HEK293 (cell line): ENCODE results near the gene CDK17.
"Not testable (repeated sequence)": the region's sequence is repeated elsewhere in the genome, so short reads cannot be mapped to it uniquely, and the experiment has no call there.

Experiments used
- CTCF ChIA-PET: fragments of 350-600 bp; formaldehyde crosslinking; extraction: SDS; loops from one replicate; lab custom pipeline; 2021; ENCODE audit warnings: antibody characterized with exemption; lab: Yijun Ruan, JAX
- POLR2A ChIA-PET: fragments of 300-600 bp; formaldehyde crosslinking; extraction: SDS; loops from one replicate; lab custom pipeline; 2020; ENCODE audit warnings: antibody characterized with exemption, inconsistent platforms; lab: Yijun Ruan, JAX
- H3K27ac ChIP-seq: fragments of 200-500 bp; sonication (Bioruptor generic); 2 replicates; pipeline ENCODE4 v1.5.1; 2014; ENCODE audit warnings: low read depth, low read length, control low read depth, inconsistent platforms; ENCODE audit errors: extremely low read depth
- H3K36me3 ChIP-seq, 2 experiments: fragments of 200-500 bp in 1 of 2; sonication (Bioruptor generic) in 1 of 2; 1 replicate in 1 of 2; 2 replicates in 1 of 2; pipeline ENCODE4 v1.5.1; 2014 to 2017; ENCODE audit warnings: inconsistent platforms in 2 of 2, low read length in 2 of 2; ENCODE audit not compliant: control insufficient read depth in 2 of 2, insufficient read depth in 1 of 2
- H3K4me1 ChIP-seq: fragments of 200-500 bp; sonication (Bioruptor generic); 2 replicates; pipeline ENCODE4 v1.5.1; 2014; ENCODE audit warnings: mild to moderate bottlenecking, low read length, inconsistent platforms; ENCODE audit not compliant: control insufficient read depth, insufficient read depth
- H3K4me3 ChIP-seq: 2 replicates; pipeline ENCODE4 v1.5.1; 2011; ENCODE audit warnings: low read depth, mild to moderate bottlenecking, control low read depth, low read length, moderate library complexity
- H3K9me3 ChIP-seq: fragments of 200-500 bp; sonication (Bioruptor generic); 2 replicates; pipeline ENCODE4 v1.5.1; 2014; ENCODE audit warnings: low read depth, low read length, inconsistent platforms; ENCODE audit not compliant: control insufficient read depth, insufficient read depth
- RBAK ChIP-seq: fragments of 450-650 bp; formaldehyde crosslinking; IDR thresholded peaks from 2 replicates; pipeline ENCODE4 v1.5.1; 2016; ENCODE audit warnings: missing biosample characterization, missing genetic modification characterization
- REST ChIP-seq: fragments of 450-650 bp; formaldehyde crosslinking; IDR thresholded peaks from 2 replicates; pipeline ENCODE4 v1.5.1; 2016; ENCODE audit warnings: missing biosample characterization, missing genetic modification characterization
- YY2 ChIP-seq: fragments of 450-650 bp; formaldehyde crosslinking; IDR thresholded peaks from 2 replicates; pipeline ENCODE4 v1.5.1; 2016; ENCODE audit warnings: missing biosample characterization, missing genetic modification characterization
- ZNF274 ChIP-seq, 2 experiments: fragments of 200-500 bp in 1 of 2; fragments of 450-650 bp in 1 of 2; sonication (Bioruptor generic) in 1 of 2; formaldehyde crosslinking in 1 of 2; IDR thresholded peaks; 2 replicates each; pipeline versions ENCODE4 v1.5.1 to v1.6.1; 2014 to 2016; ENCODE audit warnings: borderline replicate concordance in 1 of 2, inconsistent platforms in 1 of 2, low read length in 1 of 2, missing biosample characterization in 1 of 2, missing genetic modification characterization in 1 of 2
- ZNF302 ChIP-seq: fragments of 450-650 bp; formaldehyde crosslinking; IDR thresholded peaks from 2 replicates; pipeline ENCODE4 v1.5.1; 2016; ENCODE audit warnings: missing biosample characterization, missing genetic modification characterization, low read depth
- ZNF335 ChIP-seq: fragments of 450-650 bp; formaldehyde crosslinking; conservative IDR thresholded peaks from 2 replicates; pipeline ENCODE4 v1.5.1; 2016; ENCODE audit warnings: missing biosample characterization, missing genetic modification characterization
- ZNF394 ChIP-seq: fragments of 450-650 bp; formaldehyde crosslinking; IDR thresholded peaks from 2 replicates; pipeline ENCODE4 v1.5.1; 2016; ENCODE audit warnings: missing biosample characterization, missing genetic modification characterization, mild to moderate bottlenecking, moderate library complexity, borderline replicate concordance
- ZNF544 ChIP-seq: fragments of 450-650 bp; formaldehyde crosslinking; IDR thresholded peaks from 2 replicates; pipeline ENCODE4 v1.5.0; 2017; ENCODE audit warnings: missing biosample characterization, missing genetic modification characterization
- TF ChIP-seq, protein P1 (sequence below): fragments of 450-650 bp; formaldehyde crosslinking; IDR thresholded peaks from 2 replicates; pipeline ENCODE4 v1.5.1; 2016; ENCODE audit warnings: missing biosample characterization, missing genetic modification characterization
- TF ChIP-seq, protein P2 (sequence below): fragments of 450-650 bp; formaldehyde crosslinking; IDR thresholded peaks from 2 replicates; pipeline ENCODE4 v1.5.1; 2016; ENCODE audit warnings: missing biosample characterization, missing genetic modification characterization, borderline replicate concordance
- TF ChIP-seq, protein P3 (sequence below): fragments of 450-650 bp; formaldehyde crosslinking; IDR thresholded peaks from 2 replicates; pipeline ENCODE4 v1.5.0; 2017; ENCODE audit warnings: missing biosample characterization, missing genetic modification characterization, borderline replicate concordance

CDK17 gene

GRCh38 chr12:96383991-96384390 is 16.2 kb downstream of the CDK17 start:
- Histone ChIP-seq H3K27ac (no peak overlapping the region), H3K36me3 (no peaks in the 10 kb centered on the region; a peak in 1 of 3 replicates), H3K4me1 (peaks cover 3% of the 10 kb centered on the region; the same call in 1 of the 2 replicates), H3K4me3 (no peak overlapping the region), H3K9me3 (no peaks in the 10 kb centered on the region)
- TF ChIP-seq YY2 (no peak), ZNF302 (no peak), RBAK (tag by site-specific recombination) (no peak), ZNF394 (no peak)
- TF ChIP-seq, protein P1, sequence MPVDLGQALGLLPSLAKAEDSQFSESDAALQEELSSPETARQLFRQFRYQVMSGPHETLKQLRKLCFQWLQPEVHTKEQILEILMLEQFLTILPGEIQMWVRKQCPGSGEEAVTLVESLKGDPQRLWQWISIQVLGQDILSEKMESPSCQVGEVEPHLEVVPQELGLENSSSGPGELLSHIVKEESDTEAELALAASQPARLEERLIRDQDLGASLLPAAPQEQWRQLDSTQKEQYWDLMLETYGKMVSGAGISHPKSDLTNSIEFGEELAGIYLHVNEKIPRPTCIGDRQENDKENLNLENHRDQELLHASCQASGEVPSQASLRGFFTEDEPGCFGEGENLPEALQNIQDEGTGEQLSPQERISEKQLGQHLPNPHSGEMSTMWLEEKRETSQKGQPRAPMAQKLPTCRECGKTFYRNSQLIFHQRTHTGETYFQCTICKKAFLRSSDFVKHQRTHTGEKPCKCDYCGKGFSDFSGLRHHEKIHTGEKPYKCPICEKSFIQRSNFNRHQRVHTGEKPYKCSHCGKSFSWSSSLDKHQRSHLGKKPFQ (tag by site-specific recombination): no peak
- POLR2A ChIA-PET: no interaction called here
- CTCF ChIA-PET: no interaction called here

DNA sequence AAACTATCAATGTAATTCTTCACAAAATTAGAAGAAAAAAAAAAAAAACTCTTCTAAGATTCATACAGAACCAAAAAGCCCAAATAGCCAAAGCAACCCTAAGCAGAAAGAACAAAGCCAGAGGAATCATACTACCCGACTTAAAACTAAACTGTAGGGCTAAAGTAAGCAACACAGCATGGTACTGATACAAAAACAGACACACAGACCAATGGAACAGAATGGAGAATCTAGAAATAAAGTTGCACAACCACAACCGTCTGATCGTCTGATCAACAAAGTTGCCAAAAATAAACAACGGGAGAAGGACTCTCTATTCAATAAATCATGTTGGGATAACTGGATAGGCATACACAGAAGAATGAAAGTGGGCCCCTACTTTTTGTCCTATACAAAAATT is 16.9 kb downstream of the CDK17 start:
- Histone ChIP-seq H3K4me1 (peaks cover 3% of the 10 kb centered on the region; the same call in 1 of the 2 replicates), H3K4me3 (no peak overlapping the region), H3K36me3 (no peaks in the 10 kb centered on the region; a peak in 1 of 3 replicates), H3K27ac (no peak overlapping the region), H3K9me3 (no peaks in the 10 kb centered on the region)
- TF ChIP-seq ZNF544: no peak
- TF ChIP-seq, protein P2, sequence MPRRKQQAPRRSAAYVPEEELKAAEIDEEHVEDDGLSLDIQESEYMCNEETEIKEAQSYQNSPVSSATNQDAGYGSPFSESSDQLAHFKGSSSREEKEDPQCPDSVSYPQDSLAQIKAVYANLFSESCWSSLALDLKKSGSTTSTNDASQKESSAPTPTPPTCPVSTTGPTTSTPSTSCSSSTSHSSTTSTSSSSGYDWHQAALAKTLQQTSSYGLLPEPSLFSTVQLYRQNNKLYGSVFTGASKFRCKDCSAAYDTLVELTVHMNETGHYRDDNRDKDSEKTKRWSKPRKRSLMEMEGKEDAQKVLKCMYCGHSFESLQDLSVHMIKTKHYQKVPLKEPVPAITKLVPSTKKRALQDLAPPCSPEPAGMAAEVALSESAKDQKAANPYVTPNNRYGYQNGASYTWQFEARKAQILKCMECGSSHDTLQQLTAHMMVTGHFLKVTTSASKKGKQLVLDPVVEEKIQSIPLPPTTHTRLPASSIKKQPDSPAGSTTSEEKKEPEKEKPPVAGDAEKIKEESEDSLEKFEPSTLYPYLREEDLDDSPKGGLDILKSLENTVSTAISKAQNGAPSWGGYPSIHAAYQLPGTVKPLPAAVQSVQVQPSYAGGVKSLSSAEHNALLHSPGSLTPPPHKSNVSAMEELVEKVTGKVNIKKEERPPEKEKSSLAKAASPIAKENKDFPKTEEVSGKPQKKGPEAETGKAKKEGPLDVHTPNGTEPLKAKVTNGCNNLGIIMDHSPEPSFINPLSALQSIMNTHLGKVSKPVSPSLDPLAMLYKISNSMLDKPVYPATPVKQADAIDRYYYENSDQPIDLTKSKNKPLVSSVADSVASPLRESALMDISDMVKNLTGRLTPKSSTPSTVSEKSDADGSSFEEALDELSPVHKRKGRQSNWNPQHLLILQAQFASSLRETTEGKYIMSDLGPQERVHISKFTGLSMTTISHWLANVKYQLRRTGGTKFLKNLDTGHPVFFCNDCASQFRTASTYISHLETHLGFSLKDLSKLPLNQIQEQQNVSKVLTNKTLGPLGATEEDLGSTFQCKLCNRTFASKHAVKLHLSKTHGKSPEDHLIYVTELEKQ (tag by site-specific recombination): no peak
- TF ChIP-seq, protein P3, sequence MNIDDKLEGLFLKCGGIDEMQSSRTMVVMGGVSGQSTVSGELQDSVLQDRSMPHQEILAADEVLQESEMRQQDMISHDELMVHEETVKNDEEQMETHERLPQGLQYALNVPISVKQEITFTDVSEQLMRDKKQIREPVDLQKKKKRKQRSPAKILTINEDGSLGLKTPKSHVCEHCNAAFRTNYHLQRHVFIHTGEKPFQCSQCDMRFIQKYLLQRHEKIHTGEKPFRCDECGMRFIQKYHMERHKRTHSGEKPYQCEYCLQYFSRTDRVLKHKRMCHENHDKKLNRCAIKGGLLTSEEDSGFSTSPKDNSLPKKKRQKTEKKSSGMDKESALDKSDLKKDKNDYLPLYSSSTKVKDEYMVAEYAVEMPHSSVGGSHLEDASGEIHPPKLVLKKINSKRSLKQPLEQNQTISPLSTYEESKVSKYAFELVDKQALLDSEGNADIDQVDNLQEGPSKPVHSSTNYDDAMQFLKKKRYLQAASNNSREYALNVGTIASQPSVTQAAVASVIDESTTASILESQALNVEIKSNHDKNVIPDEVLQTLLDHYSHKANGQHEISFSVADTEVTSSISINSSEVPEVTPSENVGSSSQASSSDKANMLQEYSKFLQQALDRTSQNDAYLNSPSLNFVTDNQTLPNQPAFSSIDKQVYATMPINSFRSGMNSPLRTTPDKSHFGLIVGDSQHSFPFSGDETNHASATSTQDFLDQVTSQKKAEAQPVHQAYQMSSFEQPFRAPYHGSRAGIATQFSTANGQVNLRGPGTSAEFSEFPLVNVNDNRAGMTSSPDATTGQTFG: no peak
- no peak for TF ChIP-seq ZNF335 (tag by site-specific recombination)
- TF ChIP-seq REST: no peak
- TF ChIP-seq ZNF274 (IDR thresholded peaks at IDR 0.05; ENCODE audit: low read length): no peak
- no peak for TF ChIP-seq ZNF274 (tag by site-specific recombination; IDR thresholded peaks at IDR 0.05; ENCODE audit: borderline replicate concordance)
- POLR2A ChIA-PET: no interaction called here
- CTCF ChIA-PET: no interaction called here

DNA sequence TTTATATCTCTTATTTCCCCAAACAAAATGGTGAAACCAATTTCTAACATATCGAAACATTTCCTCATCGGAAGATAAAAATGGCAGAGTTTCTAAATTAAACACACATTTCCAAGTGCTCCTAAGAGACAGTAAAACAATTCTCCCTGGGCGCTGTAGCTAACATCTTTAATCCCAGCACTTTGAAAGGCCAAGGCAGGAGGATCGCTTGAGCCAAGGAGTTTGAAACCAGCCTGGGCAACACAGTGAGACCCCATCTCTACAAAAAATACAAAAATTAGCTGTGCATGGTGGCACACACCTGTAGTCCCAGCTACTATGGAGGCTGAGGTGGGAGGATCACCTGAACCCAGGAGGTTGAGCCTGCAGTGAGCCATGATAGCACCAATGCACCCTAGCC is 20.5 kb downstream of the CDK17 start:
- H3K36me3 ChIP-seq, H3K27ac ChIP-seq, H3K9me3 ChIP-seq, POLR2A ChIA-PET, H3K4me3 ChIP-seq, H3K4me1 ChIP-seq: not testable (repeated sequence)
- CTCF ChIA-PET: interaction anchor here (0.6 kb wide), 1 partner anchor 18 kb away, joined by 3 read pairs; no protein-coding TSS in a partner anchor
